ENCODE results near the gene PLCB1. TPM values are rescaled to one million over a fixed set of nuclear protein-coding genes. Genes with fewer than 3 reads are reported as not detected.

PLCB1 gene
- total RNA-seq, 1 donor from 2014 or later: 7.3 TPM

GRCh38 chr20:8891039-8891438 is 759.0 kb downstream of the PLCB1 start:
- intact Hi-C loops (cut with DNase I): no loop called here
- no peak for DNase-seq (ENCODE audit: low spot score)

- DNase-seq (ENCODE audit: low spot score): no peak
- intact Hi-C loops (cut with DNase I): no loop called here
These were observed 763.4 kb downstream of the PLCB1 start for GRCh38 chr20:8895472-8895871.

DNA sequence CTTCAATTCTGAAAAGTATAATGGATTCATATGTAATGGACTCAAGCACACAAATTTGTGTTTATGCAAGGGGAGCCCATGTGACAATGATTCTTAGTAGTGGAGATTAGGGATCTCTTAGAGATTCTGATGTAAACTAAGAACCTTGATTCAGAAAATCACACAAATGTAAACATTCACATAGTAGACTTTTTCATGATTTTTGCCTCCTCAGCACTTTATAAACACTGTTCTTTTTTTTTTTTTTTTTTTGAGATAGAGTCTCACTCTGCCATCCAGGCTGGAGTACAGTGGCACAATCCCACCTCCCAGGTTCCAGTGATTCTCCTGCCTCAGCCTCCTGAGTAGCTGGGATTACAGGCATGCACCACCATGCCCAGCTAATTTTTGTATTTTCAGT is 766.8 kb downstream of the PLCB1 start:
- intact Hi-C loops (cut with DNase I): no loop called here
- no peak for DNase-seq (ENCODE audit: low spot score)

DNA sequence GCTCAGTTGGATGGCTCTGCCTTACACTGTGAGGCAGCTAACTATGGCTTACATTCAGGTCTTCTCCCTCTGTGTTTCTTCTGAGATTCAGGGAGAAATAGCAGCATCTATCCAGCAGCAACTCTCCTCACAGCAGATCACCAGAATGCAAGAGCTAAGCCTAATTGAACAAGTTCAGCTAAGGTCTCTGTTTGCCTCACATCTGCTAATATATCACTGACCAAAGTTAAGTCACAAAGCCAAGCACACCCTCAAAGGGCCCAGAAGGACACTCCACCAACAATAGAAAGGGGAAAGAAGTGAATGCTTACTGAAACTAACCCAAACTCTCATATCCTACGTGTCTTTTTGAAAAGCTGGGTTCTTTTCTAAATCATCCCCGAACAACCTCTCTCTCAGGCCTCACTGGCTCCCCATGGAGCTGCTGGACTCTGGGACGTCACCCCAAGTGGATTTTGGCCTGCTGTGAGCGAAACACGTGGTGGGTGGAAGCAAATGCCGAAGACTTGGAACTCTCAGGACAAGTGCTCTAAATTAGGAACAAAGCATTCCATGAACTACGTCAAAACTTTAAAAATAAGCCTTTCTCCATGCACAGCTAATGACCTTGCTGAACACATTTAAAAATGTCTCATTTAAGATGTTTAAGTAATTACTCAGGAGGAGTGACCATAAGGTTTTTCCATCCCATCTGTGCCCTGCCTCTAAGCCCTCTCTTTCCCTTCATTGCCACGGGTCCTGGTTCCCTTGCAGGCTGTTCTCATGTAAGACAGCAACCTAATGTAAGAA is 769.4 kb downstream of the PLCB1 start:
- DNase-seq (ENCODE audit: low spot score): no peak
- intact Hi-C loops (cut with DNase I): no loop called here

DNA sequence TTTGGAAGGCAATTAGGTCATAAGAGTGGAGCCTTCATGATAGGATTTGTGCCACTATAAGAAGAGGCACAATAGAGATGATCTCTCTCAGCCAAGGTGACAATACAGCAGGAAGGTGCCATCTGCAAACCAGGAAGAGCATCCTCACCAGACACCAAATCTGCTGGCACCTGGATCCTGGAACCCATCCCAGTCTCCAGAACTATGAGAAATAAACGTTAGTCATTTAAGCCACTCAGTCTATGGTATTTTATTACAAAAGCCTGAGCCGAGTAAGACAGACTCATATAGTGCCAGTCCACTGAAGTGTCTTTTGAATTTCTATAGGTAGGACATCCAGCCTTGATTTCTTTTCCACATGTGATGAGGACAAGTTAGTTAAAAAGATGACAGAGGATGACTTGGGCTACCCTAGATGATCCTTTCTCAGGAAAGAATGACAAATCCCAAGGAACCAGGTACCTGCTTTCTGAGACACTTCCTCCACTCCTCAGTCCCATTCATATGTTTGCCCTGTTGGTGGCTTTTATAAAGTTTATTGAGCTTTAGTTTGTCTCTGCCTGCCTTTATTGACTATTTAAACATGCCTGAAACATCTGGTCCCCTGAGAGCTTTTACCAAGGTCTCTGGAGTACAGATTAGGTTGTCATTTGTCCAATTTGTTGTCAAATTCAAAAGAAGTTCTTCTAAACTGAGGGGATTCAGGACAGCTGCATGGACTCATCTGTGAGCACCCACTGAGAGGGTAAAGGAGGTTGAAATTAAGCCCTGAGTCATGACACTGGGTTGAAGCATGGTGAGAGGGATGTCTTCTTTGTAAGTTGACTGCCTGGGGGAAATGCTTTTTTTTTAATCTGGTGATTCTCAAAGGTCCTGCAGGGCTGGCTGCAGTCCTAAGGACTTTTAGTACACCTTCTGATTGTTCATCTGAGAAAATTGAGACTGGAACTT is 771.9 kb downstream of the PLCB1 start:
- intact Hi-C loops (cut with DNase I): no loop called here
- DNase-seq (ENCODE audit: low spot score): no peak

DNA sequence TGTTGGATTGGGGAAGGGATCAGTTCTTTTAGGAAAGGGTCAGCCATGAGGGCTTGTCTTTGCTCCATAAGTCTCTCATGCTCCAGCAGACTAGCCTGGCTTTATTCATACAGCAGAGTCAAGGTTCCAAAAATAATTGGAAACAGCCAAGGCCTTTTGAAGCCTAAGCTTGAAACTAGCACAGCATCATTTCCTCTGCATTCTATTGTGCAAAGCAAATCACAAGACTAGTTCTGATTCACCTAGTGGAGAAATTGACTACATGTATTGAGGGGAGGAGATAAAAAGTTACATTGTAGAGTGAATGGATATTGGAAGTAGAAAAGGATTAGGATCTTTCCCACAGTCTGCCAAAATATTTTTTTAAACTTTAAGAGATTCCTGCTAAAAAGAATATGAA is 777.5 kb downstream of the PLCB1 start:
- intact Hi-C loops (cut with DNase I): no loop called here
- DNase-seq (ENCODE audit: low spot score): no peak

DNA sequence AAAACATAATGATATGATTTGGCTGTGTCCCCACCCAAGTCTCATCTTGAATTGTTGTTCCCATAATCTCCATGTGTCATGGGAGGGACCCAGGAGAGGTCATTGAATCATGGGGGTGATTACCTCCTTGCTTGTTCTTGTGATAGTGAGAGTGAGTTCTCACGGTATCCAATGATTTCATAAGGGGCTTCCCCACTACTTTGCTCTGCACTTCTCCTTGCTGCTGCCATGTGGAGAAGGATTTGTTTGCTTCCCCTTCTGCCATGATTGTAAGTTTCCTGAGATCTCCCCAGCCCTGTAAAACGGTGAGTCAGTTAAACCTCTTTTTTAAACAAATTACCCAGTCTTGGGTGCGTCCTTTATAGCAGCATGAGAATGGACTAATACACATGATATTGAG is 780.0 kb downstream of the PLCB1 start:
- no peak for DNase-seq (ENCODE audit: low spot score)
- intact Hi-C loops (cut with DNase I): no loop called here

DNA sequence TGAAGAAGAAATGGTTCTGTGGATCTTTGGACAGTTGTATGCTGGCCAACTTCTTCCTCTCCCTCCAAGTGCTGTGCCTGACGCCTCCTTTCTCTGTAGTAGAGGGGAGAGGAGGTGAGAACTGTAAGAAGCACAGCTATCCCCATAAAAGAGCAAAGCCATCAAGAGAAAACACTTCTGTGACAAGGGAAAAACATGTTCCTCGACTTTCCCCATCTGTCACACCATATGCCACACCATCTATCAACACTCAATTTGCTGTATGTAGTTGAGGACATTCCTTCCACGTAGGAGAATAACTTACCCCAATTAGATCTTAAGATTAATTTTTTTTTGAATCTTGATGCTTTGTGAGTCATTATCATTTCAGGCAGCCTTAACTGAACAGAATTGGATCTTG is 780.7 kb downstream of the PLCB1 start:
- intact Hi-C loops (cut with DNase I): no loop called here
- no peak for DNase-seq (ENCODE audit: low spot score)

DNA sequence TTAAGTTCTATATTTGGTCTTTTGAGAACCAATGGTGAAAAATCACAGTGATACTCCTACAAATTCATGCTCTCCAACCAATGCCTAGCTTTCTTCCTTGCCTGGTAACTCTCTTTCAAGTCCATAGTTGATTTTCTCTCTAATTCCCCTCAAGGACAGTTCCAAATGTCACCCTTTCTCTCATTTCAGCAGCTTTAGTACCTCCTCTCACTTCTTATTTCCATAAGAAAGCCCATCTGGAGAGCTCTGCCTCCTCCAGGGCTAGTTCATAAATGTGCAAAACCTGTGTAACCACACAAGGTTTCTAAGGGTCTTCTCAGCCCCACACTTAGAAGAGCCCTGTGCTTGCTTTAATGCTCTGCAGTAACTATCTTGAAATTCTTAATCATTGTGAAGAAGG is 781.4 kb downstream of the PLCB1 start:
- intact Hi-C loops (cut with DNase I): no loop called here
- no peak for DNase-seq (ENCODE audit: low spot score)

DNA sequence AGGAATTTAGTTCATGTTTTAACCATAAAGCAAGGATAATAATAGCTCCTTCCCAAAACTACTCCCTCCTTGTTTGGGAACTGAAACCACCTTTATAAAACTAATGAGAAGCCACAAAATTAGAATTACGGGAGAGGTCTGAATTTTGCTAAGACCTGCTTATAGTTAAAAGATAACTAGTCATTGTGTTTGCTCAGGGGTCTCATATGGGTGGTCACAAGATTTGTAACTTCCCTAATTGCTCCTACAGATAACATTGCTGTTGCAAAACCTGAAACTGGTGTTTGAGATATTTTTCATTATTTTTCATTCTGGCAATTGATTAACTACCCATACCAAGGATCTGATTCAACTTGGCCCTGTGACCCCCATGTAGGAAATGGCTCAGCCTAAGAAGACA is 782.4 kb downstream of the PLCB1 start:
- intact Hi-C loops (cut with DNase I): no loop called here
- DNase-seq (ENCODE audit: low spot score): no peak

GRCh38 chr20:8917084-8917483 is 785.0 kb downstream of the PLCB1 start:
- intact Hi-C loops (cut with DNase I): no loop called here
- DNase-seq (ENCODE audit: low spot score): no peak

DNA sequence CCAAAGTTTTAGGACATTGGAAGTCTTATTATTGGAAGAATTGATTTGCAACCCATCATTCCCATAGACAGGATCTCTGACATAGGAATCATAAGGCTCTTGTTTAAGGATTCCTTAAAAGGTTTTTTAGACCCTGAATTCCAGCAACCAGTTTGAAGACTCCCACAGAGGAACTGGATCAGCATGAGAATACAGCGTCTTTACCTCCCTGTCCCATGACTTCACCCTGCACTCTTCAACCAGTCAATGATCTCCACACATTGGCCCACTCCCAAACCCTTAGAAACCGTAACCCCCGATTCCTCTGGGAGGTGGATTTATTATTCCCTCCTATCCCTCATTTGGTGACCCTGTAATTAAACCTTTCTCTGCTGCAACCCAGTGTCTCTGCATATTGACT is 786.1 kb downstream of the PLCB1 start:
- intact Hi-C loops (cut with DNase I): no loop called here
- DNase-seq (ENCODE audit: low spot score): no peak

DNA sequence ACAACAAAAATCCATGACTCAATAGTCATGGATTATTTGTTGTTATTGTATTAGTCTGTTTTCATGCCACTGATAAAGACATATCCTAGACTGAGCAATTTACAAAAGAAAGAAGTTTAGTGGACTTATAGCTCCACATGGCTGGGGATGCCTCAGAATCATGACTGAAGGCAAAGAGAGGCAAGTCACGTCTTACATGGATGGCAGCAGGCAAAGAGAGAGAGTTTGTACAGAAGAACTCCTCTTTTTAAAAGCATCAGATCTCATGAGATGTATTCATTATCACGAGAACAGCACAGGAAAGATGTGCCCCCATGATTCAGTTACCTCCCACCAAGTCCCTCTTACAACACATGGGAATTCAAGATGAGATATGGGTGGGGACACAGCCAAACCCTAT is 792.5 kb downstream of the PLCB1 start:
- intact Hi-C loops (cut with DNase I): no loop called here
- DNase-seq (ENCODE audit: low spot score): no peak

DNA sequence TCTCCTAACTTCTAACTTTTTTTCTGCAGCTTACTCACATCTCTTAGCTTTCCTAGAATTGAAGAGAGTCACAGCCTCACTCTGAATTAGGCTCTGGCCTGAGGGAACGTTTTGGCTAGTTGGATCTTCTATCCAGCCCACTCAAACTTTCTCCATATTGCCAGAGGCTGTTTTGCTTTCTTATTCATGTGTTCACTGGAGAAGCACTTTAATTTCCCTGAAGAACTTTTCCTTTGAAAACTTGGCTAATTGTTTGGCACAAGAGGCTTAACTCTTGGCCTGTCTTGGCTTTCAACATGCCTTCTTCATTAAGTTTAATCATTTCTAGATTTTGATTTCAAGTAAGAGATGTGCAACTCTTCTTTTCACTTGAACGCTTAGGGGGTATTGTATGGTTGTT is 798.7 kb downstream of the PLCB1 start:
- intact Hi-C loops (cut with DNase I): loop anchor here (5.0 kb wide), 1 partner anchor 73 kb away; no protein-coding TSS in a partner anchor
- DNase-seq (ENCODE audit: low spot score): no peak

- no peak for DNase-seq (ENCODE audit: low spot score)
- intact Hi-C loops (cut with DNase I): loop anchor here (5.0 kb wide), 1 partner anchor 75 kb away; no protein-coding TSS in a partner anchor
These were observed 800.4 kb downstream of the PLCB1 start for GRCh38 chr20:8932192-8933165.

DNA sequence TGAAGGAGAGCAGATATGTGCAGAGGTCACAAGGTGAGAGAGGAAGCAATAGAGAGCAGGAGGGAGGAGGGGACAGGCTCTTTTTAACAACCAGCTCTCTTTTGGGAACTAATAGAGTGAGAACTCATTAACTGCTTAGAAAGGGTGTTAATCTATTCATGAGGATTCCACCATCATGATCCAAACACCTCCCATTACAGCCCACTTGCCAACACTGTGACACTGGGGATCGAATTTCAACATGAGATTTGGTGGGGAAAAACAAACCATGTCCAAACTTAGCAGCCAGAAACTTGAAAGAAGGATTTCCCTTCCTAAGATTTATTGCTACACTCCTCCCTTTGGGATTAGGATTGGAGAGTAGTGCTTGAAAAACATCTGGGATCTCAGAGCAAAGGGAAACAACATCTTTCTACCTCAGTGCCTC is 801.3 kb downstream of the PLCB1 start:
- intact Hi-C loops (cut with DNase I): loop anchor here (5.0 kb wide), 1 partner anchor 76 kb away; no protein-coding TSS in a partner anchor
- DNase-seq (ENCODE audit: low spot score): no peak

DNA sequence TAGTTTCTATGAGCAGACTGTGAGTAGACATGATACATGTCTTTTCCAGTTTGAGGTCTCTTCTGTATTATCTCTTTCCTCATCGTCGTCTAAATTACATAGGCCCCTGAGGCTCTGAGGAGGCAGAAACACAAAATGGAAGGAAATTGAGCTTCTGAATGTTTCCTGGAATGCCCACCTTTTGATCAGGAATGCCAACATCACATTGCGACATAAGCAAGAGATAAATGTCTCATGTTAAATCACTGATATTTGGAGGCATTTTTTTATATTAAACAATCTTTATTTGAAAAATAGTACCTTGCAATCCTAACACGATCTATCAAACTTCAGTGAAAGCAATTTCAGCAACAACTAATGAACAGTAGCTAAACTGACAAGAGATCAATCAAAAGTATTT is 802.3 kb downstream of the PLCB1 start:
- intact Hi-C loops (cut with DNase I): loop anchor here (5.0 kb wide), 1 partner anchor 77 kb away; no protein-coding TSS in a partner anchor
- no peak for DNase-seq (ENCODE audit: low spot score)

Measured in cardiac septum (tissue), 1 donor.